Activated T-helper 1 cell treated with anti-CD3 and anti-CD28 coated beads, Interleukin-2, amount 50 U/mL, for 16 hours (primary cell): ENCODE measurements around the gene CYP2C9.

Experiments
- DNase-seq, 2 donors: peaks; one replicate each; pipeline ENCODE4 v3.0.0-alpha.2; 2020; ENCODE audit warnings: low read depth in 1 of 2, low spot score in 1 of 2

Gene CYP2C9

GRCh38 chr10:95035332-95036295 is 97.2 kb downstream of the CYP2C9 start:
- DNase-seq = no peak

GRCh38 chr10:95039281-95039680 is 100.8 kb downstream of the CYP2C9 start:
- no peak for DNase-seq
